NCI-H446 (cell line): ENCODE data around the gene MEIS2.

Source experiments
- DNase-seq, 2 experiments: peaks; one replicate each; lab custom pipeline; 2025; lab: John Stamatoyannopoulos, UW

MEIS2 gene

GRCh38 chr15:37098468-37099318 is 1.7 kb downstream of the MEIS2 start:
- peak in 1 of 2 experiments; percentile 23 for DNase-seq

DNA sequence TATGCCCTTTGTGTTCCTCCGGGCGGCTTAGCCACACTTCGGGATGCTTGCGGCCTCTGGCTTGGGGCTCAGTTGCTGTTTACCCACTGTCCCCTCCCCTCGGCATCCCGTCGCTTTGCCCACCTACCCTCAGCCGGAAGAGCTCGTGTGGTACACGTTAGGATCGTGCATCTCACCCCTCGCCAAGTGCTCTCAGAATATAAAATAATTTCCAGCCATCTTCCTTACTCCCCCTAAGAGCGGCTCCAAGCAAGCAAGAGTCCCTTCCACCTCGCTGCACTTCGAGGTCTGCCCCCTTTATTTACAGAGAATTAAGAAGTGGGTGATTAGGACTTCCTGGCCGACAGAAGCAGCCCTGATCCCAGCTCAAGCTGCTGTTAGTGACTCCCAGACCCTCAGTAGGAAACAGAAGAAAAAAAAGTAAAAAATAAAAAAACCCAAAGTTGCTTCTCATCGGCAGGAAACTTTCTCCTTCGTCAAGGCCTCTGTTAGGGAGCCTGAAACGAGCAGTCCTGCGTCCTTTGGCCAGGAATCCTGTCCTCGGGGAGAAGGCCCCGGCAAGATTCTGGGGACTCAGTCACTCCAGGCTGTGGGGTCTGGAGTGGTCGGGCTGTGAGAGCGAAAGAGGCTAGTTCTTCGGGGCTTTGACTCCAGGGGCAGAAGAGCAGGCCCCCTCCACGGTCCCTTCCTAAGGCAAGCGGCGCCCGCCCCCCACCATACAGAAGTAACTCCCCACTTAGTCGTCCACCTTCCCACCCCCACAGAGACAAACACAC is 3.0 kb downstream of the MEIS2 start:
- peak in 1 of 2 experiments; percentile 12 for DNase-seq

GRCh38 chr15:37096558-37097143 is 3.7 kb downstream of the MEIS2 start:
- DNase-seq = no peak

DNA sequence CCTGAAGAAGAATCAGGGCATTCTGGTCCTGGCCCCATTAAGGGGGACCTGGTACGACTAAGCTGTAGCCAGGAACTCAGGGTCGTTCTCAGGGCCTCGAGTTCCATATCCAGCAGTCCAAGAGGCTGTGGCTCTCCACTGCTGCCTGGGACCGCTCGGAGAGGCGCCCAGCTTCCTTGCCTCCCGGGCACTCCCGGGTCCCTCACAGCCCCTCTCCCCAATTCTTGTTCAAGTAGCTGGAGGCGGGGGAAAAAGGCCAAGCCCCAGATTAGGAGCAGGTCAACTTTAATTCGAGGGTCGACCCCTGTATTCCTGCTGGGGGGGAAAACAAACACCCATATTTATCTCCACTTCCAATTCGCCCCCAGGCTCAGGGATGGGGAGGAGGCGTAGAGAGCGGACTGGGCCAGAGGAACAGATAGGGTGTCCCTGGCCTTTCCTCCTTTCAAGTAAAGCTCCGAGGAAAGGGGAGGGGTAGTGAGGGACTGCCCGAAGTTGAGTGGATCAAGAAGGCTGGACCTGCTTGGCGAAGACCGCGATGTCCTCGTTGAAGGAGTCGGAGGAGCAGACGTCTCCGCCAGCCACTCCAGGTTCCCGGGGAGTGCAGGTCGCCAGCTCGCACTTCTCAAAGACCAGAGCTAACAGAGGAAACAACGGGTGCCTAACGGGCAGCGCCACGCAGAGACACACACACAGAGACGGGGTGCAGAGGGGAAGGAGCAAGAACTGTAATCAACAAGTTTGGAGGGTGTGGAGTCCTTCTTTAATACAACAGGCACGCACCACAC is 4.4 kb downstream of the MEIS2 start:
- DNase-seq = no peak

GRCh38 chr15:37094915-37095711 is 5.2 kb downstream of the MEIS2 start:
- DNase-seq = no peak

DNA sequence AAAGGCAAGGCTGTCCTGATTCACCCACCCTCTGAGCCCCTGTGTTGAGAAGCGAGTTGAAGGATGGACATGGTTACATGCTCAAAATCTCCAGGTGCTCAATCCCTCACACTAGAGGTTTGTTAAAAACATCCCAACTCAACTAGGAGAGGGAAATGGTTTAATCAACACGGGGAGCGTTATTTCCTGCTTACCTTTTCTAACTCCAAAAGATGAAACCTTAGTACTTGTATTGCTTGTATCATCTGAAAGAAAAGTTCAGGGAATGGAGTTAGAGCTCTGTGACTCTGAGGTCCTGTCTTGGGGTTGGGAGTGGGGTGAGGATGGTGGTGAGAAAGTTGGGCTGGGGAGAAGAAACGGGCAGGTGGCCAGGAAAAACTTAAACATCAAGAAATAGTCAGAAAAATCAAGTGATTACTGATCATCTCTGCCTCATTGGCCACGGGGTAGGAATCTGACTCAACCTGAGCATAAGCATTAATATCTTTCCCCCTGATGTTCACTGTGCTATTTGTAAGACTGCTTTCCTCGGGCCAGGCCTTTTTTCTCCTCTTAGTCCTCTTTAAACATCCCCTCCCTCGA is 5.9 kb downstream of the MEIS2 start:
- no peak for DNase-seq

DNA sequence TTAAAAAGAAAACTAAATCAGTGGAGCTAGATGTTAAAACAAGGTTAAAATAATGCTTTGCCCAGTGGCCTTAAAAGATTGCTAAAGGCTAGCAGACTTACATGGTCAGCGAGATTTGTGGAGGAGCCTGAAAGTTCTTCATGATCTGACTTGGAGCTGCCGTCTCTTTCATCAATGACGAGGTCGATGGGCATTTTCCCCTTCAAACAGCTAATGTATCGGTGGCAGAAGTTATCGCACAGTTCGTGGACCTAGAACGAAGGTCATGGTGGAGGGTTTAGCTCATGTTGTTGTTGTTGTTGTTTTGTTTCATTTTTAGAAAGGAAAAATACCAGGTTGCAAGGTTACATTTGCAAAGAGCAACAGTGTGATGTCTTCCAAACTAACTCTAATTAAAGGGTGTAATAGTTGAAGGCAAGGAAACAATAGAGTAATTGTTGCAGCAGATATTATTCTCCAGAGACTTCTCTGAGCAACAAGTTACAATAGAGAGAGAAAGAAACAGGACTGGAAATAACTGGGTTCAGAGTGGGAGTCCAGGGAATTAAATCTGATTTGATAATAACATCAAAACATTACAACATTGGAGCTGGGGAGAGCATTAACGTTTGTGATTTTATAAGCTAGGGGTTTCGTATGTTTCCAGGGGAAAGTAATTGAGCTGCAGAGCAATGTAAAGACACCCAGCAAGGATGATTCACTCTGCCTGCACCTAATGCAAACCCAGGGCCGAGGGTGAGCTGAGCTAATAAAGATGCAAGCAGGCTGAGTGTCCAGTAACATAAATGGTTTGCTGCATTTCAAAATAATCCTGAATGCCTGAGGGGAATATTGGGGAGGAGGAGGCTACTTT is 6.6 kb downstream of the MEIS2 start:
- no peak for DNase-seq

GRCh38 chr15:37090543-37091175 is 9.7 kb downstream of the MEIS2 start:
- DNase-seq = no peak

GRCh38 chr15:37088436-37088835 is 11.9 kb downstream of the MEIS2 start:
- no peak for DNase-seq

- no peak for DNase-seq
These were observed 13.2 kb downstream of the MEIS2 start for GRCh38 chr15:37087131-37087588.

GRCh38 chr15:37086521-37086920 is 13.8 kb downstream of the MEIS2 start:
- no peak for DNase-seq

DNA sequence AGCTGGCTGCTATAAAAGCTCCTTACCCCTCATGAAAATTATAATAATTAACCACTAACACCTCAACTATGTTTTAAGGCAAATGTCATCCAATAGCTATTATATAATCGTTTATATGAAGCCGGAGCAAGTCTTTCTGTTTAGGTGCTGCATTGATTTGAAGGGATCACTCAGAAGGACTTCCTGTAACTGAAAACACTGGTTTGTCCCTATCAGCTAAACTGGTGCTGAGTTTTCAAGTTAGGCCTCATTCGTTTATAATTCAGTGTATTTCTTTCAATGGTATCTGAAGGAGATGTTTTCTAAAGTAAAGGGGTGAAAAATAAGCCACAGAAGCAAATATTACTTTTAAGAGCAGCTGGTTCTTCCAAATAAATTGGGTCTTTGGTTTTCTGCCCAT is 14.2 kb downstream of the MEIS2 start:
- DNase-seq = no peak

- no peak for DNase-seq
These were observed 15.7 kb downstream of the MEIS2 start for GRCh38 chr15:37084602-37085001.

GRCh38 chr15:37083610-37084009 is 16.7 kb downstream of the MEIS2 start:
- DNase-seq = no peak

DNA sequence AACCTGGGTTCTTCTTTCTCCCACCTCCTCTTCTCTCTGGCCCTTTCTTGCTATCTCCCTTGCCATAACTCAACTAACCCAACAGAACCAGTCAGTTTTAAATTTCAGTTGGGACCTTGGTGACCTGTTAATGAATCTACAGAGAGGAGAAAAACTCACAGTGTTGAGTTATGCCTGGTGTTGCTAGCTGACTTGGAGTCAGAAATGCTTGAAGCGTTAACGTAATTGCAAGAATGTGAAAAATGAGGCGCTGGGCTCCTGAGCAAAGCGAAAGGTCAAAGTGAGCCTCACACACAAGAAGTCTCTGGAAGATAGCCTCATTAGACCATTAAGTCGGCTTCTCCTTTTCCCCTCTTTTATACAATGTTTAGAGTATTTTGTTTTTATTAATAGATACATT is 18.4 kb downstream of the MEIS2 start:
- DNase-seq = no peak

- DNase-seq = no peak
These were observed 20.0 kb downstream of the MEIS2 start for GRCh38 chr15:37080261-37080921.

DNA sequence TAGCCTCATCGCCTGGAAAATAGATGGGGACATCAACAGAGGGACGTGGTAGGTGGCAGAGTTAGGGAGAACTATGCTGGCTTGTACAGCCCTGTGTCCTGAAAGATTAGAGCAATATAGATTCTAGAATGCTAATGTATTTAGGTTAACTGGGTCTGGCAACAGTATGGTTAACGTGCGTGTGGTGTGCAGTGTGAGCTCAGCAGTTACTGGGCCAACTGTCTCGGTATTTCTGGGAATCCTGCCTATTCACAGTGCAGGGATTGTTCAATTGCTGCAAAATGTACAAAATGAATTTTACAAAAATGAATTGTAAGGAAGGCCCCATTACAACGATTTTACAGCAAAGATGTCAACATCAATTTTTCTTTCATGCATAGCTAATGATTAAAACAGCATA is 20.6 kb downstream of the MEIS2 start:
- DNase-seq = peak; percentile 33 to 63

DNA sequence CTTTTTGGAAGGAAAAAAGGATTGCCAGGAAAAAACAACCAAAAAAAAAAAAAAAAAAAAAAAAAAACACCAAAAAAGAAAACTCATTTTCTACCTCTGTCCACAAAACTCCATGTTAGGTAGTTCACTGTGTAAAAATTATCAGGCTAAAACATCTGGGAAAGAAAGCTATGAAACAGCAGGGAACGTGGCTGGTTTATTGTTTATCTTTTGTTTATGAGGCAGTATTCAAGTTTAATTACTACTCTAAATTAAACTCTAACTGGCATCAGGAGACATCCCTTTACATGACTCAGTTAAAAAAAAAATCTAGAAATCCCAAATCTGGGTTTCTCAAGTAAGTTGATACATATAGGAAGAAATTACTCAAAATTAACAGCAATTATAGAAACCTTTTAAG is 21.8 kb downstream of the MEIS2 start:
- DNase-seq = no peak
